HUES6 (cell line): Measurements from ENCODE around the gene MRTFB.

Source experiments
- H3K27ac ChIP-seq: 2 replicates; pipeline ENCODE4 v1.7.0; 2013; ENCODE audit warnings: low read depth, mild to moderate bottlenecking, low read length, inconsistent platforms
- H3K27me3 ChIP-seq: 2 replicates; pipeline ENCODE4 v1.6.1; 2013; ENCODE audit warnings: low read length; ENCODE audit not compliant: control insufficient read depth, insufficient read depth
- H3K36me3 ChIP-seq: 2 replicates; pipeline ENCODE4 v1.6.1; 2013; ENCODE audit warnings: low read length; ENCODE audit not compliant: control insufficient read depth, insufficient read depth
- H3K4me1 ChIP-seq: 2 replicates; pipeline ENCODE4 v1.6.1; 2013; ENCODE audit warnings: low read length; ENCODE audit not compliant: control insufficient read depth, insufficient read depth
- H3K4me3 ChIP-seq: 2 replicates; pipeline ENCODE4 v1.5.1; 2013; ENCODE audit warnings: low read depth, low read length
- H3K9ac ChIP-seq: one replicate; pipeline ENCODE4 v1.6.1; 2013; ENCODE audit warnings: mild to moderate bottlenecking, low read length
- H3K9me3 ChIP-seq: 2 replicates; pipeline ENCODE4 v1.6.1; 2013; ENCODE audit warnings: low read depth, low read length; ENCODE audit not compliant: control insufficient read depth, insufficient read depth

Gene MRTFB

GRCh38 chr16:14303182-14303618 lies 232.1 kb downstream of the MRTFB start:
- Histone ChIP-seq H3K27me3 (peaks cover 8% of the 10 kb centered on the region), H3K4me3 (peak overlapping the region; percentile 79), H3K9ac (peak overlapping the region; percentile 59), H3K36me3 (no peaks in the 10 kb centered on the region), H3K4me1 (peaks cover 42% of the 10 kb centered on the region), H3K9me3 (no peaks in the 10 kb centered on the region), H3K27ac (no peak overlapping the region)

GRCh38 chr16:14303639-14304394 lies 232.7 kb downstream of the MRTFB start:
- Histone ChIP-seq H3K4me1 (peaks cover 48% of the 10 kb centered on the region), H3K27ac (no peak overlapping the region), H3K36me3 (no peaks in the 10 kb centered on the region), H3K9ac (peak overlapping the region; percentile 54), H3K9me3 (no peaks in the 10 kb centered on the region), H3K4me3 (peak overlapping the region; percentile 79), H3K27me3 (peaks cover 8% of the 10 kb centered on the region)

- Histone ChIP-seq H3K27me3 (peaks cover 8% of the 10 kb centered on the region), H3K4me3 (no peak overlapping the region), H3K36me3 (no peaks in the 10 kb centered on the region), H3K9ac (no peak overlapping the region), H3K9me3 (no peaks in the 10 kb centered on the region), H3K4me1 (peaks cover 60% of the 10 kb centered on the region), H3K27ac (no peak overlapping the region)
These were observed 233.9 kb downstream of the MRTFB start for GRCh38 chr16:14304891-14305460.

GRCh38 chr16:14306485-14307058 lies 235.5 kb downstream of the MRTFB start:
- no peaks in the 10 kb centered on the region for H3K36me3 ChIP-seq
- 0 out of 2 replicates have a peak overlapping the region, but pooled peaks have one; percentile 27 for H3K27ac ChIP-seq
- H3K27me3 ChIP-seq, result peaks cover 8% of the 10 kb centered on the region
- H3K9me3 ChIP-seq, result no peaks in the 10 kb centered on the region
- H3K4me3 ChIP-seq, result no peak overlapping the region
- peaks cover 64% of the 10 kb centered on the region for H3K4me1 ChIP-seq
- H3K9ac ChIP-seq, result peak overlapping the region; percentile 15

- H3K9ac ChIP-seq, result peak overlapping the region; percentile 15
- H3K27ac ChIP-seq, result peak overlapping the region; percentile 27; the same call in 1 of the 2 replicates
- no peak overlapping the region for H3K4me3 ChIP-seq
- peaks cover 64% of the 10 kb centered on the region for H3K4me1 ChIP-seq
- no peaks in the 10 kb centered on the region for H3K36me3 ChIP-seq
- H3K9me3 ChIP-seq, result no peaks in the 10 kb centered on the region
- peaks cover 8% of the 10 kb centered on the region for H3K27me3 ChIP-seq
These were observed 236.0 kb downstream of the MRTFB start for GRCh38 chr16:14307059-14307526.

- Histone ChIP-seq H3K27ac (peak overlapping the region; percentile 20; the same call in 1 of the 2 replicates), H3K27me3 (peaks cover 8% of the 10 kb centered on the region), H3K9ac (peak overlapping the region; percentile 8), H3K4me1 (peaks cover 64% of the 10 kb centered on the region), H3K4me3 (no peak overlapping the region), H3K36me3 (no peaks in the 10 kb centered on the region), H3K9me3 (no peaks in the 10 kb centered on the region)
These were observed 236.6 kb downstream of the MRTFB start for GRCh38 chr16:14307527-14308367.

- no peak overlapping the region for H3K9ac ChIP-seq
- no peak overlapping the region for H3K4me3 ChIP-seq
- no peaks in the 10 kb centered on the region for H3K36me3 ChIP-seq
- H3K9me3 ChIP-seq, result no peaks in the 10 kb centered on the region
- H3K4me1 ChIP-seq, result peaks cover 64% of the 10 kb centered on the region
- H3K27me3 ChIP-seq, result peaks cover 5% of the 10 kb centered on the region
- H3K27ac ChIP-seq, result no peak overlapping the region
These were observed 237.2 kb downstream of the MRTFB start for GRCh38 chr16:14308368-14308723.

- Histone ChIP-seq H3K9me3 (no peaks in the 10 kb centered on the region), H3K9ac (peak overlapping the region; percentile 7), H3K27ac (peak overlapping the region; percentile 4; the same call in 1 of the 2 replicates), H3K36me3 (no peaks in the 10 kb centered on the region), H3K4me3 (no peak overlapping the region), H3K27me3 (no peaks in the 10 kb centered on the region), H3K4me1 (peaks cover 62% of the 10 kb centered on the region)
These were observed 238.1 kb downstream of the MRTFB start for GRCh38 chr16:14309001-14309886.

GRCh38 chr16:14309906-14310305 lies 238.8 kb downstream of the MRTFB start:
- Histone ChIP-seq H3K4me1 (peaks cover 57% of the 10 kb centered on the region), H3K27ac (peak overlapping the region; percentile 4; the same call in 1 of the 2 replicates), H3K4me3 (no peak overlapping the region)

GRCh38 chr16:14310519-14310991 lies 239.4 kb downstream of the MRTFB start:
- H3K4me3 ChIP-seq, result no peak overlapping the region
- peaks cover 51% of the 10 kb centered on the region for H3K4me1 ChIP-seq
- no peaks in the 10 kb centered on the region for H3K36me3 ChIP-seq
- H3K9me3 ChIP-seq, result no peaks in the 10 kb centered on the region
- no peaks in the 10 kb centered on the region for H3K27me3 ChIP-seq
- peak overlapping the region; percentile 56 for H3K9ac ChIP-seq
- peak overlapping the region; percentile 44; the same call in 1 of the 2 replicates for H3K27ac ChIP-seq

More at GRCh38 chr16:14309906-14310305, 238.8 kb downstream of the MRTFB start:
- H3K9ac ChIP-seq, result no peak overlapping the region
- H3K36me3 ChIP-seq, result no peaks in the 10 kb centered on the region
- H3K9me3 ChIP-seq, result no peaks in the 10 kb centered on the region
- no peaks in the 10 kb centered on the region for H3K27me3 ChIP-seq
